HEK293 (cell line): Measurements from ENCODE around the gene COL6A1.
A peak's percentile ranks its signal among the peaks of the same experiment; 100 is the strongest.

Experiments used
- HOXC10 ChIP-seq: sonication (generic); formaldehyde crosslinking; IDR thresholded peaks from 2 replicates; pipeline ENCODE4 v1.8.1; 2023; ENCODE audit warnings: mild to moderate bottlenecking, missing genetic modification reagents
- HOXD13 ChIP-seq: sonication (generic); formaldehyde crosslinking; IDR thresholded peaks from 2 replicates; pipeline ENCODE4 v1.8.0; 2022; ENCODE audit warnings: missing genetic modification reagents, borderline replicate concordance
- KLF9 ChIP-seq: fragments of 450-650 bp; formaldehyde crosslinking; IDR thresholded peaks from 2 replicates; pipeline ENCODE4 v1.5.1; 2016; ENCODE audit warnings: missing biosample characterization, missing genetic modification characterization, low read depth
- SP3 ChIP-seq: fragments of 450-650 bp; formaldehyde crosslinking; IDR thresholded peaks from 2 replicates; pipeline ENCODE4 v1.5.1; 2016; ENCODE audit warnings: missing biosample characterization, missing genetic modification characterization
- ZBTB1 ChIP-seq: fragments of 450-650 bp; formaldehyde crosslinking; IDR thresholded peaks from 2 replicates; pipeline ENCODE4 v1.5.1; 2016; ENCODE audit warnings: missing biosample characterization, missing genetic modification characterization
- ZBTB8A ChIP-seq: fragments of 450-650 bp; formaldehyde crosslinking; IDR thresholded peaks from 2 replicates; pipeline ENCODE4 v1.5.1; 2016; ENCODE audit warnings: missing biosample characterization, missing genetic modification characterization
- ZNF112 ChIP-seq: fragments of 450-650 bp; formaldehyde crosslinking; IDR thresholded peaks from 2 replicates; pipeline ENCODE4 v1.5.0; 2017; ENCODE audit warnings: missing biosample characterization, missing genetic modification characterization
- ZNF121 ChIP-seq: fragments of 450-650 bp; formaldehyde crosslinking; IDR thresholded peaks from 2 replicates; pipeline ENCODE4 v1.5.1; 2016; ENCODE audit warnings: missing biosample characterization, missing genetic modification characterization
- ZNF140 ChIP-seq: fragments of 450-650 bp; formaldehyde crosslinking; IDR thresholded peaks from 2 replicates; pipeline ENCODE4 v1.5.1; 2016; ENCODE audit warnings: missing biosample characterization, missing genetic modification characterization
- ZNF175 ChIP-seq: fragments of 450-650 bp; formaldehyde crosslinking; IDR thresholded peaks from 2 replicates; pipeline ENCODE4 v1.5.1; 2016; ENCODE audit warnings: missing biosample characterization, missing genetic modification characterization
- ZNF184 ChIP-seq: fragments of 450-650 bp; IDR thresholded peaks from 2 replicates; pipeline ENCODE4 v1.5.1; 2018; ENCODE audit warnings: missing biosample characterization, mild to moderate bottlenecking, missing genetic modification characterization
- ZNF341 ChIP-seq: fragments of 450-650 bp; formaldehyde crosslinking; IDR thresholded peaks from 2 replicates; pipeline ENCODE4; 2016; ENCODE audit warnings: low read depth, missing biosample characterization, missing genetic modification characterization
- ZNF366 ChIP-seq: fragments of 450-650 bp; formaldehyde crosslinking; conservative IDR thresholded peaks from 2 replicates; pipeline ENCODE4 v1.5.1; 2016; ENCODE audit warnings: missing biosample characterization, missing genetic modification characterization
- ZNF37A ChIP-seq: fragments of 450-650 bp; IDR thresholded peaks from 2 replicates; pipeline ENCODE4 v1.5.1; 2018; ENCODE audit warnings: missing biosample characterization, missing genetic modification characterization
- ZNF391 ChIP-seq: fragments of 450-650 bp; formaldehyde crosslinking; IDR thresholded peaks from 2 replicates; pipeline ENCODE4 v1.5.1; 2016; ENCODE audit warnings: low read depth, missing biosample characterization, missing genetic modification characterization, borderline replicate concordance
- ZNF394 ChIP-seq: fragments of 450-650 bp; formaldehyde crosslinking; IDR thresholded peaks from 2 replicates; pipeline ENCODE4 v1.5.1; 2016; ENCODE audit warnings: missing biosample characterization, missing genetic modification characterization, mild to moderate bottlenecking, moderate library complexity, borderline replicate concordance
- ZNF549 ChIP-seq: fragments of 450-650 bp; IDR thresholded peaks from 2 replicates; pipeline ENCODE4 v1.5.1; 2018; ENCODE audit warnings: missing biosample characterization, missing genetic modification characterization, mild to moderate bottlenecking, inconsistent platforms, moderate library complexity
- ZNF555 ChIP-seq: fragments of 450-650 bp; formaldehyde crosslinking; conservative IDR thresholded peaks from 2 replicates; pipeline ENCODE4 v1.5.1; 2017; ENCODE audit warnings: missing biosample characterization, mild to moderate bottlenecking, missing genetic modification characterization, inconsistent platforms
- ZNF621 ChIP-seq: fragments of 450-650 bp; formaldehyde crosslinking; IDR thresholded peaks from 2 replicates; pipeline ENCODE4 v1.5.1; 2017; ENCODE audit warnings: missing biosample characterization, missing genetic modification characterization
- ZNF626 ChIP-seq: fragments of 450-650 bp; sonication (Bioruptor Pico); formaldehyde crosslinking; IDR thresholded peaks from 2 replicates; pipeline ENCODE4 v1.5.1; 2018; ENCODE audit warnings: missing biosample characterization, missing genetic modification characterization, inconsistent platforms
- ZNF747 ChIP-seq: fragments of 450-650 bp; formaldehyde crosslinking; IDR thresholded peaks from 2 replicates; pipeline ENCODE4 v1.5.1; 2016; ENCODE audit warnings: missing biosample characterization, missing genetic modification characterization
- ZNF768 ChIP-seq: fragments of 450-650 bp; formaldehyde crosslinking; IDR thresholded peaks from 2 replicates; pipeline ENCODE4 v1.5.1; 2018; ENCODE audit warnings: missing biosample characterization, mild to moderate bottlenecking, missing genetic modification characterization
- ZNF776 ChIP-seq: fragments of 450-650 bp; formaldehyde crosslinking; IDR thresholded peaks from 2 replicates; pipeline ENCODE4 v1.5.0; 2017; ENCODE audit warnings: missing biosample characterization, missing genetic modification characterization, borderline replicate concordance
- ZNF785 ChIP-seq: fragments of 450-650 bp; formaldehyde crosslinking; IDR thresholded peaks from 2 replicates; pipeline ENCODE4 v1.5.1; 2016; ENCODE audit warnings: missing biosample characterization, missing genetic modification characterization
- ZNF830 ChIP-seq: fragments of 450-650 bp; IDR thresholded peaks from 2 replicates; pipeline ENCODE4 v1.5.0; 2018; ENCODE audit warnings: missing biosample characterization, missing genetic modification characterization, low read depth, mild to moderate bottlenecking, moderate library complexity
- ZSCAN23 ChIP-seq: fragments of 450-650 bp; formaldehyde crosslinking; IDR thresholded peaks from 2 replicates; pipeline ENCODE4 v1.5.1; 2016; ENCODE audit warnings: missing biosample characterization, missing genetic modification characterization
- TF ChIP-seq, protein P1 (sequence below): fragments of 450-650 bp; formaldehyde crosslinking; IDR thresholded peaks from 2 replicates; pipeline ENCODE4 v1.5.1; 2016; ENCODE audit warnings: missing biosample characterization, missing genetic modification characterization
- TF ChIP-seq, protein P2 (sequence below): fragments of 450-650 bp; formaldehyde crosslinking; IDR thresholded peaks from 2 replicates; pipeline ENCODE4 v1.5.1; 2016; ENCODE audit warnings: missing biosample characterization, missing genetic modification characterization
- TF ChIP-seq, protein P3 (sequence below): fragments of 450-650 bp; formaldehyde crosslinking; IDR thresholded peaks from 2 replicates; pipeline ENCODE4 v1.5.1; 2016; ENCODE audit warnings: missing biosample characterization, missing genetic modification characterization
- TF ChIP-seq, protein P4 (sequence below): fragments of 450-650 bp; formaldehyde crosslinking; IDR thresholded peaks from 2 replicates; pipeline ENCODE4 v1.5.1; 2016; ENCODE audit warnings: missing biosample characterization, missing genetic modification characterization, low read depth
- TF ChIP-seq, protein P5 (sequence below): fragments of 450-650 bp; formaldehyde crosslinking; IDR thresholded peaks from 2 replicates; pipeline ENCODE4 v1.5.1; 2017; ENCODE audit warnings: missing biosample characterization, missing genetic modification characterization
- TF ChIP-seq, protein P6 (sequence below): fragments of 450-650 bp; formaldehyde crosslinking; IDR thresholded peaks from 2 replicates; pipeline ENCODE4 v1.5.1; 2016; ENCODE audit warnings: missing biosample characterization, missing genetic modification characterization

Gene COL6A1

DNA sequence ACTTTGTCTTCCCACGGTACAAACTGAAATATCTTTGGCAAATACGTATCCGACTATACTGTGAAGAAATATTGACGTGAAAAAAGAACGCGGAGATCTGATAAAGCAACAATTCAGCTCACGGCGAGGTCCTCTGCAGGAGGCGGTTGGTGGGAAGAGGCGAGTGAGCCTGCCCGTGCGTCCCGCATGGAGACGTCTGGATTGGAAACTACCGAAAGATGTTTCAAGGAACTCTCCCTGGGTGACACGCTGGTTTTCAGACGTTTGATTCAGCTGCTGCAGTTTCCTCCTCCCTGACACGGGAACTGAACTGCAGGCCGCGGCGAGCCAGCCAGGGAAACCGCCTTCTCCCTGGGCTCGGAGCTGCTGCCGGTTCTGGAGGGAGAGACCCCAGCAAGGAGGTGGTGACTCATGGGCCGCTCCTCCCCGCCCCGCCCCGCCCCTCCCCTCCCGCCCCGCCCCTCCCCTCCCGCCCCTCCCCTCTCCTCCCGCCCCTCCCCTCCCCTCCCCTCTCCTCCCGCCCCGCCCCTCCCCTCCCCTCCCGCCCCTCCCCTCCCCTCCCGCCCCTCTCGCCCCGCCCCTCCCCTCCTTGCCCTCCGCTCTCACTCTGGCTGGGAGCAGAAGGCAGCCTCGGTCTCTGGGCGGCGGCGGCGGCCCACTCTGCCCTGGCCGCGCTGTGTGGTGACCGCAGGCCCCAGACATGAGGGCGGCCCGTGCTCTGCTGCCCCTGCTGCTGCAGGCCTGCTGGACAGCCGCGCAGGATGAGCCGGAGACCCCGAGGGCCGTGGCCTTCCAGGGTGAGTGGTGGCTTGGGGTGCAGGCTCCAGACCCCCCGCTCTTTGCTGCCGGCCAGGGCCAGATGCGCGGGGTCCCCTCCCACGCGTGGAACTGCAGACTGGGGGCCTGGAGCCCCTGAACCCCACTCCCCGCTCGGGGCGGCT is at the start of gene COL6A1 (continued):
- TF ChIP-seq, protein P1, sequence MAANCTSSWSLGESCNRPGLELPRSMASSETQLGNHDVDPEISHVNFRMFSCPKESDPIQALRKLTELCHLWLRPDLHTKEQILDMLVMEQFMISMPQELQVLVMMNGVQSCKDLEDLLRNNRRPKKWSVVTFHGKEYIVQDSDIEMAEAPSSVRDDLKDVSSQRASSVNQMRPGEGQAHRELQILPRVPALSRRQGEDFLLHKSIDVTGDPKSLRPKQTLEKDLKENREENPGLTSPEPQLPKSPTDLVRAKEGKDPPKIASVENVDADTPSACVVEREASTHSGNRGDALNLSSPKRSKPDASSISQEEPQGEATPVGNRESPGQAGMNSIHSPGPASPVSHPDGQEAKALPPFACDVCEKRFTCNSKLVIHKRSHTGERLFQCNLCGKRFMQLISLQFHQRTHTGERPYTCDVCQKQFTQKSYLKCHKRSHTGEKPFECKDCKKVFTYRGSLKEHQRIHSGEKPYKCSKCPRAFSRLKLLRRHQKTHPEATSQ (tag by site-specific recombination): peak; percentile 96; the same call in 1 of the 2 replicates
- TF ChIP-seq ZBTB1 (tag by site-specific recombination) (no peak), ZNF341 (peak; percentile 43; the same call in 1 of the 2 replicates), ZNF549 (tag by site-specific recombination) (no peak), ZNF37A (tag by site-specific recombination) (no peak), ZNF394 (tag by site-specific recombination) (no peak), ZNF391 (0 out of 2 replicates have a peak, but pooled peaks have one; percentile 28), SP3 (tag by site-specific recombination) (peak; percentile 72), HOXC10 (CRISPR knock-in tag) (no peak), ZNF626 (no peak), HOXD13 (no peak), ZNF184 (tag by site-specific recombination) (0 out of 2 replicates have a peak, but pooled peaks have one; percentile 46), ZNF366 (tag by site-specific recombination) (peak; percentile 64), ZNF175 (tag by site-specific recombination) (no peak), ZNF768 (tag by site-specific recombination) (no peak; the same call in 1 of the 2 replicates), ZNF747 (tag by site-specific recombination) (no peak), KLF9 (tag by site-specific recombination) (peak; percentile 16; the same call in 1 of the 2 replicates), ZNF621 (tag by site-specific recombination) (no peak), ZNF776 (no peak), ZNF121 (tag by site-specific recombination) (peak; percentile 70; the same call in 1 of the 2 replicates), ZNF140 (tag by site-specific recombination) (peak; percentile 100), ZNF112 (tag by site-specific recombination) (no peak), ZBTB8A (tag by site-specific recombination) (peak; percentile 32; the same call in 1 of the 2 replicates), ZSCAN23 (peak; percentile 82), ZNF830 (tag by site-specific recombination) (no peak), ZNF555 (no peak), ZNF785 (tag by site-specific recombination) (no peak)
- TF ChIP-seq, protein P2, sequence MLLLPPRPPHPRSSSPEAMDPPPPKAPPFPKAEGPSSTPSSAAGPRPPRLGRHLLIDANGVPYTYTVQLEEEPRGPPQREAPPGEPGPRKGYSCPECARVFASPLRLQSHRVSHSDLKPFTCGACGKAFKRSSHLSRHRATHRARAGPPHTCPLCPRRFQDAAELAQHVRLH (tag by site-specific recombination): no peak
- TF ChIP-seq, protein P3, sequence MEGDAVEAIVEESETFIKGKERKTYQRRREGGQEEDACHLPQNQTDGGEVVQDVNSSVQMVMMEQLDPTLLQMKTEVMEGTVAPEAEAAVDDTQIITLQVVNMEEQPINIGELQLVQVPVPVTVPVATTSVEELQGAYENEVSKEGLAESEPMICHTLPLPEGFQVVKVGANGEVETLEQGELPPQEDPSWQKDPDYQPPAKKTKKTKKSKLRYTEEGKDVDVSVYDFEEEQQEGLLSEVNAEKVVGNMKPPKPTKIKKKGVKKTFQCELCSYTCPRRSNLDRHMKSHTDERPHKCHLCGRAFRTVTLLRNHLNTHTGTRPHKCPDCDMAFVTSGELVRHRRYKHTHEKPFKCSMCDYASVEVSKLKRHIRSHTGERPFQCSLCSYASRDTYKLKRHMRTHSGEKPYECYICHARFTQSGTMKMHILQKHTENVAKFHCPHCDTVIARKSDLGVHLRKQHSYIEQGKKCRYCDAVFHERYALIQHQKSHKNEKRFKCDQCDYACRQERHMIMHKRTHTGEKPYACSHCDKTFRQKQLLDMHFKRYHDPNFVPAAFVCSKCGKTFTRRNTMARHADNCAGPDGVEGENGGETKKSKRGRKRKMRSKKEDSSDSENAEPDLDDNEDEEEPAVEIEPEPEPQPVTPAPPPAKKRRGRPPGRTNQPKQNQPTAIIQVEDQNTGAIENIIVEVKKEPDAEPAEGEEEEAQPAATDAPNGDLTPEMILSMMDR (tag by site-specific recombination): no peak
- TF ChIP-seq, protein P4, sequence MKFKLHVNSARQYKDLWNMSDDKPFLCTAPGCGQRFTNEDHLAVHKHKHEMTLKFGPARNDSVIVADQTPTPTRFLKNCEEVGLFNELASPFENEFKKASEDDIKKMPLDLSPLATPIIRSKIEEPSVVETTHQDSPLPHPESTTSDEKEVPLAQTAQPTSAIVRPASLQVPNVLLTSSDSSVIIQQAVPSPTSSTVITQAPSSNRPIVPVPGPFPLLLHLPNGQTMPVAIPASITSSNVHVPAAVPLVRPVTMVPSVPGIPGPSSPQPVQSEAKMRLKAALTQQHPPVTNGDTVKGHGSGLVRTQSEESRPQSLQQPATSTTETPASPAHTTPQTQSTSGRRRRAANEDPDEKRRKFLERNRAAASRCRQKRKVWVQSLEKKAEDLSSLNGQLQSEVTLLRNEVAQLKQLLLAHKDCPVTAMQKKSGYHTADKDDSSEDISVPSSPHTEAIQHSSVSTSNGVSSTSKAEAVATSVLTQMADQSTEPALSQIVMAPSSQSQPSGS: no peak
- TF ChIP-seq, protein P5, sequence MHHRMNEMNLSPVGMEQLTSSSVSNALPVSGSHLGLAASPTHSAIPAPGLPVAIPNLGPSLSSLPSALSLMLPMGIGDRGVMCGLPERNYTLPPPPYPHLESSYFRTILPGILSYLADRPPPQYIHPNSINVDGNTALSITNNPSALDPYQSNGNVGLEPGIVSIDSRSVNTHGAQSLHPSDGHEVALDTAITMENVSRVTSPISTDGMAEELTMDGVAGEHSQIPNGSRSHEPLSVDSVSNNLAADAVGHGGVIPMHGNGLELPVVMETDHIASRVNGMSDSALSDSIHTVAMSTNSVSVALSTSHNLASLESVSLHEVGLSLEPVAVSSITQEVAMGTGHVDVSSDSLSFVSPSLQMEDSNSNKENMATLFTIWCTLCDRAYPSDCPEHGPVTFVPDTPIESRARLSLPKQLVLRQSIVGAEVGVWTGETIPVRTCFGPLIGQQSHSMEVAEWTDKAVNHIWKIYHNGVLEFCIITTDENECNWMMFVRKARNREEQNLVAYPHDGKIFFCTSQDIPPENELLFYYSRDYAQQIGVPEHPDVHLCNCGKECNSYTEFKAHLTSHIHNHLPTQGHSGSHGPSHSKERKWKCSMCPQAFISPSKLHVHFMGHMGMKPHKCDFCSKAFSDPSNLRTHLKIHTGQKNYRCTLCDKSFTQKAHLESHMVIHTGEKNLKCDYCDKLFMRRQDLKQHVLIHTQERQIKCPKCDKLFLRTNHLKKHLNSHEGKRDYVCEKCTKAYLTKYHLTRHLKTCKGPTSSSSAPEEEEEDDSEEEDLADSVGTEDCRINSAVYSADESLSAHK: peak; percentile 99
- TF ChIP-seq, protein P6, sequence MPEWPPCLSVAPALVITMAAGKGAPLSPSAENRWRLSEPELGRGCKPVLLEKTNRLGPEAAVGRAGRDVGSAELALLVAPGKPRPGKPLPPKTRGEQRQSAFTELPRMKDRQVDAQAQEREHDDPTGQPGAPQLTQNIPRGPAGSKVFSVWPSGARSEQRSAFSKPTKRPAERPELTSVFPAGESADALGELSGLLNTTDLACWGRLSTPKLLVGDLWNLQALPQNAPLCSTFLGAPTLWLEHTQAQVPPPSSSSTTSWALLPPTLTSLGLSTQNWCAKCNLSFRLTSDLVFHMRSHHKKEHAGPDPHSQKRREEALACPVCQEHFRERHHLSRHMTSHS: no peak
